PC-3 (cell line): ENCODE measurements around the gene TMEM202.

Experiments
- EZH2 ChIP-seq: fragments of 300-600 bp; sonication (generic); IDR thresholded peaks from one replicate; pipeline ENCODE4 v1.6.1; 2017; ENCODE audit warnings: antibody characterized with exemption, mild to moderate bottlenecking, low read length; ENCODE audit not compliant: unreplicated experiment
- TF ChIP-seq, protein P1 (sequence below): fragments of 300-600 bp; sonication (generic); conservative IDR thresholded peaks from 2 replicates; pipeline ENCODE4 v1.5.1; 2017; ENCODE audit warnings: antibody characterized with exemption, low read depth, mild to moderate bottlenecking, low read length

GRCh38 chr15:72353266-72353665 lies 44.8 kb upstream of the TMEM202 start:
- TF ChIP-seq, protein P1, sequence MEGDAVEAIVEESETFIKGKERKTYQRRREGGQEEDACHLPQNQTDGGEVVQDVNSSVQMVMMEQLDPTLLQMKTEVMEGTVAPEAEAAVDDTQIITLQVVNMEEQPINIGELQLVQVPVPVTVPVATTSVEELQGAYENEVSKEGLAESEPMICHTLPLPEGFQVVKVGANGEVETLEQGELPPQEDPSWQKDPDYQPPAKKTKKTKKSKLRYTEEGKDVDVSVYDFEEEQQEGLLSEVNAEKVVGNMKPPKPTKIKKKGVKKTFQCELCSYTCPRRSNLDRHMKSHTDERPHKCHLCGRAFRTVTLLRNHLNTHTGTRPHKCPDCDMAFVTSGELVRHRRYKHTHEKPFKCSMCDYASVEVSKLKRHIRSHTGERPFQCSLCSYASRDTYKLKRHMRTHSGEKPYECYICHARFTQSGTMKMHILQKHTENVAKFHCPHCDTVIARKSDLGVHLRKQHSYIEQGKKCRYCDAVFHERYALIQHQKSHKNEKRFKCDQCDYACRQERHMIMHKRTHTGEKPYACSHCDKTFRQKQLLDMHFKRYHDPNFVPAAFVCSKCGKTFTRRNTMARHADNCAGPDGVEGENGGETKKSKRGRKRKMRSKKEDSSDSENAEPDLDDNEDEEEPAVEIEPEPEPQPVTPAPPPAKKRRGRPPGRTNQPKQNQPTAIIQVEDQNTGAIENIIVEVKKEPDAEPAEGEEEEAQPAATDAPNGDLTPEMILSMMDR, result no peak
- no peak for TF ChIP-seq EZH2
